GM21360 (cell line): ENCODE results near the gene PCGF3.
"Not testable (repeated sequence)": the region's sequence is repeated elsewhere in the genome, so short reads cannot be mapped to it uniquely, and the experiment has no call there.

Source experiments
- ATAC-seq: cut with Tn5 transposase; IDR thresholded peaks from one replicate; pipeline ENCODE4 v1.9.1; 2021; ENCODE audit warnings: mild to moderate bottlenecking, moderate library complexity; ENCODE audit not compliant: unreplicated experiment

PCGF3 gene

DNA sequence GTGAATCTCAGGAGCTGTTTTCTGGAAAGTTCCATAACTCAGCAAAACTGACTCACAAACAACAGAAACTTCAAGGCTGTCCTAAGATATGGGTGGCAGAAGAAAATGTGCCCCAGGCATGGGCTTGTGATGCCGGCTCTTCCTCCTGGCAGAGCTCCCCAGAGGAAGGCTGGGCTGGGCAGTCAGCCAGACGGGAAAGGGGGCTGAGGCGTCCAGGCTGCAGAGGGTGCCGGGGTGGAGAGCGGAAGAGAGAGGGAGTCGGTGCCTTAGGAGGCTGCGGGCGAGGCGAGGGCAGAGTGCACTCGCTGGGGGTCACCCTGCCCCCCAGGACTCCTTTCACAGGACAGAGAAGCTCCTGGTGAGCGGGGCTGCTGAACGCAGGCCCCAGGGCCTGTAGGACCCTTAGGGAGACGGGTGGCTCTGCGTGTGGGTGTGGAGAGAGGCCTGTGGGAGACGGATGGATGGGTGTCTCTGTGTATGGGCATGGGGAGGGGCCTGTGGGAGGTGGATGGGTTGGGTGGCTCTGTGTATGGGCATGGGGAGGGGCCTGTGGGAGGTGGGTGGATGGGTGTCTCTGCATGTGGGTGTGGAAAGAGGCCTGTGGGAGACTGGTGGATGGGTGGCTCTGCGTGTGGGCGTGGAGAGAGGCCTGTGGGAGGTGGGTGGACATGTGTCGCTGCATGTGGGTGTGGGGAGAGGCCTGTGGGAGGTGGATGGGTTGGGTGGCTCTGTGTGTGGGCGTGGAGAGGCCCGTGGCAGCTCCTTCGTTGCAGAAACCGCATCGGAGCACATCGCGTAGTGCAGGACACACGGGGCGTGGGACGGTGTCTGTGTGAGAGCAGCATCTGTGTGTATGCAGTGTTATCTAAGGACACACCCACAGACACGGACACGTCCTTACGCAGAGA, 15.9 kb downstream of the PCGF3 start:
- no peak for ATAC-seq

DNA sequence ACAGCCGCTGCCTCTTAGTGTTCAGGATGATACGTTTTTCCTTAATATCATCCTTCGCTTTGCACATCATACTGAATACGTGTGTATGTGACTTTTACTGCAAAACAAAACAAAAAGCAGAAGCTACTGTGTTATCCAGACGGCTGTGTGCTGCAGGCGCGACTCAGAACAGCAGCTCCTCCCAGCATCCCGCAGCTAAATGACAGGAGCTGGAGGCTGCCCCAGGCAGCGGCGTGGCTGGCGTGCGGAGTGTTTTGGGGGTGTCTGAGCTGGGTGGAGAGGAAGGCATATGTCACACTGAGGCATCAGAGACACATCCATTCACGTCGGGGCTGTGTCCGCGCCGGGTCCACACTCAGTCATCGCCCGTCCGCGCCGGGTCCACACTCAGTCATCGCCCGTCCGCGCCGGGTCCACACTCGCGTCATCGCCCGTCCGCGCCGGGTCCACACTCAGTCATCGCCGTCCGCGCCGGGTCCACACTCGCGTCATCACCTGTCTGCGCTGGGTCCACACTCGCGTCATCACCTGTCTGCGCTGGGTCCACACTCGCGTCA, 16.6 kb downstream of the PCGF3 start:
- ATAC-seq: no peak

- no peak for ATAC-seq
These were observed 17.3 kb downstream of the PCGF3 start for GRCh38 chr4:722851-723360.

GRCh38 chr4:723751-724530, 18.3 kb downstream of the PCGF3 start:
- no peak for ATAC-seq

GRCh38 chr4:725391-726234, 20.0 kb downstream of the PCGF3 start:
- no peak for ATAC-seq

DNA sequence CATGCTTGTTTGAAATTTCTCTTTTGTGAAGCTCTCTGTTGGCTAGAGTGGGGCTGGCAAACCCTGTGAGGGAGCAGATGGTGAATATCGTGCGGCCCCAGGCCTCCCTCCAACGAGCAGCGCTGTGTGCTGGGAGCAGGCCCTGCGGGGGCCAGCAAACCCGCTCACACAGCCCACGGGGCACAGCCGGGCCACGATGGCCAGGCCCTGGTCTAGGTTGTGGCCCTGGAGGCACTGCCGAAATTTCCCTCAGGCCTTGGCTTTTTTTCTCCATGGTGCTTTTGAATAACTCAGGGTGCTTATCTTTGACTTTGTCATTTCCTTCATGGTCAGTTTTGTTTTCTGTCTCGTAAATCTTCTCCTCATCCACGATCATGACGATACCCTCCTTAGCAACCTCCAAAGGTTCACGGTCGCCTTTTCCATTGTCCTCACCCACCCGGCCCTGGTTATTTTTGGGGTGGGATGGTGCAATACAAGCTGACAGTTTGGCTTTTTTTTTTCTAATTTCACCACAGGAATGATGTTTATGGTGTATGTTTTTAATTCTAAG, 20.7 kb downstream of the PCGF3 start:
- ATAC-seq: no peak

DNA sequence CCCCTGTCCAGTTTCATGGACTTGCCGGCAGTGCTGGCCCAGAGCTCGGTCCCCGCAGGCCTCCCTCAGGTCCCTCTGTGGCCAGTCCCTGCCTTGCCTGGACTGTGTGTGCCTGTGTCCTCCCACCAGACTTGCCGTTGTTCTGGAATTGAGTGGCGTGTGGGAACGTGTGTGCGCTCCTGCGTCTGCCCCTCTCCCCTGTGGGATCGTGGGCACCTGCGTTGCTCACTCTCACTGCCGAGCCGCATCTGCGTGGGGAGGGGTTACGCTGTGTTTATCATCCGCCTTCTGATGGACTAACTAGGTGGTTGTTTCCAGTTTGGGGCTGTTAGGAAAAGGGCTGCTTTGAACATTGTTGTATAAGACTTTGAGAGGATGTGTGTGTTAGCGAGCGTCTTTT, 21.2 kb downstream of the PCGF3 start:
- ATAC-seq: no peak

DNA sequence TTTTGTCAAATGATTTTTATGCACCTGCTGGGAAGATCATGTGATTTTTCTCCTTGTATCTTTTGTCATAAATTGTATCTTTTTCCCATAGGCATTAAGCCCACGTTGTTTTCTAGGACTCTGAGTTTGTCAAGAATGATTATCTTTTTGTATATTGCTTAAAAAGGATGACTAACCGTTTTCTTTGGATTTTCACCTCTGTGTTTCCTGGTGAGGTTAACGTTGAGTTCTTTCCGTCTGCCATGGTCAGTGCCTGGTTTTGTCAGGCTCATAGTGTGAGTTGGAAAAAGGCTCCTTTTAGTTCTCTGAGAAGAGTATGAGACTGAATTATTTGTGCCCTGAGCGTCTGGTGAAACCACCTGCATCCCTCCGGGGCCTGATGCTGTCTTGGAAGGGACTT, 21.9 kb downstream of the PCGF3 start:
- no peak for ATAC-seq

DNA sequence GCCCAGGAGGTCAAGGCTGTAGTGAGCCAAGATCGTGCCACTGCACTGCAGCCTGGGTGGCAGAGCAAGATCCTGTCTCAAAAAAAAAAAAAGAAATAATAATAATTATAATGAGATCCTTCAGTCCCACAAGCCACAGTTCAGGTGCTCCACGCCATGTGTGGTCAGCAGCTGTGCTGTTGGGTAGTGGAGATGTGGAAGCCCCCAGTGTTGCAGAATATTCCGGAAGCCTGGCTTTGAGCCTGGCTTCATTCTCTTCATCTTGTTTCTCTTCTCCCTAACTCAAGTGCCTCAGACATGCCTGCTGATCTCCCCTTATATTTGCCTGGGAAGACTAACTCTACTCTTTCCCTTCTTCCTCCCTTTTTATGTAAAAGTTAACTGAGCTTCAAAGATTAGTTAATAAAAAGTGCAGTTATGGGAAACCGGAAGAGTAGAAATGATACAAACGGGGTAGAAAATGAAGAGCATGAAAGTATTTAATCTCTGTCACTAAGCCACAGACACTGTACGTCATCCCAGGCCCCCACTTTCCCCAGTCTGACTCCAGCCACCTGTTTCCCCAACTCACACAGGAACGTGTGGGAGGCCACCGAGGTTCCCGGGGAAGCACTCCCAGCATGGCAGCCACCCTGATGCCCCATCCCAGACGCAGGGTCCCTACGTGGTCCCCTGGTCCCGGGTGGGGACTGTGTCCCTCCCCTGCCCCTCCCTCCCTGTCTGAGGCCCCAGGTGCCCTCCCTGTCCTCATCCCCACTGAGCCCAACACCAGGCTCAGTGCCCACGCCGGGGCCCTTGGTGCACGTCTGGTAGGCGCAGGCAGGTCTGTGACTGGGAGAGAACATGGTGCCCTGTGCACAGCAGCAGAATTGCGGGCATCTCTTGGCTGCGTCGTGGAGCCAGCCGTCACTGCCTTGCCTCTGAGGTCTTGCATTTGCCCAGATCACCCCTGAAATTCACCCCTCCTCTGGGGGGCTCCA, 24.0 kb downstream of the PCGF3 start:
- no peak for ATAC-seq

DNA sequence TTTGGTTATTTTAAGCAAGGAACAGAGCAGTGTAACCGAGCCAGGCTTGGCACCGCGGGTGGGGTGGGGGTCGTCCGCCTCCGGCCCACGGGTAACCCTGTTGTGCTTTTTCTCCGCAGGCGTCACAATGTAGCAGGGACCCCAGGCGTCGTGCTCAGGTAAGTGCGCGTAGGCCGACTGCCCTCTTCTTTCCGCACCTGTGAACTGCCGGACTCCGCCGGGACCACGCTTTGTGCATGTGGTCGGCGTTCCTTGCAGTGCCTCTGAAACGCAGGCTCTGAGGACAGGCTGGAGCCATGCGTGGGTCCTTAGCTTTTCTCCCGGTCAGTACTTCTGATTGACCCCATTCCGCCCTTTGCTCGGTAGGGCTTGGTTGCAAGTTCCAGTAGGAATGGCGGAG, 24.9 kb downstream of the PCGF3 start:
- ATAC-seq: no peak

GRCh38 chr4:730946-731904, 25.6 kb downstream of the PCGF3 start:
- ATAC-seq: not testable (repeated sequence)

DNA sequence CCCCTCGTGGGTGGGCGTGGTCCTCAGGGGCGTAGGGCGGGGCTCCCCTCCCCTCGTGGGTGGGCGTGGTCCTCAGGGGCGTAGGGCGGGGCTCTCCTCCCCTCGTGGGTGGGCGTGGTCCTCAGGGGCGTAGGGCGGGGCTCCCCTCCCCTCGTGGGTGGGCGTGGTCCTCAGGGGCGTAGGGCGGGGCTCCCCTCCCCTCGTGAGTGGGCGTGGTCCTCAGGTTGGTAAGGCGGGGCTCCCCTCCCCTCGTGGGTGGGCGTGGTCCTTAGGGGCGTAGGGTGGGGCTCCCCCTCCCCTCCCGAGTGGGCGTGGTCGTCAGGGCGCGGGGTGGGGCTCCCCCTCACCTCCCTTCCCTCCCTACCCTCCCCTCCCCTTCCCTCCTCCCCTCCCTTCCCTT, 26.3 kb downstream of the PCGF3 start:
- not testable (repeated sequence) for ATAC-seq

DNA sequence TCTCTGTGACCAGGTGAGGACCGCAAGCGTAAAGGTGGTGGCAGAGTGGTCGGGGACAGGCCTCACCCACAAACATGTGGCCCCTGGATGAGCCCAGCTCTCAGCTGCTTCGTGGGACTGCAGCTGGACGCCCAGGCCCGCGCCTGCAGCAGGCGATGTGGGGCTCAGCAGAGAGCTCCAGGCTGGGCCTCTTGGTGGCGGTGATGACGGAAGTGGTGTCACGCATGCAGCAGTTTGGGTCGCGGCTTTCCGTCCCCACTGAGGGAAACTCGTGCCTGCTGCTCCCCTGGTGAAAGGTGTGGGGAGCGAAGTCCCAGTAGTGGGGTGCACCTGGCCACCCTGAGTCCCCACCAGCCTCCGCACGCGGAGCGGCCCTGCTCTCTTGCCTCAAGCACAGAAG, 26.9 kb downstream of the PCGF3 start:
- ATAC-seq: no peak

- no peak for ATAC-seq
These were observed 27.4 kb downstream of the PCGF3 start for GRCh38 chr4:732911-733630.

DNA sequence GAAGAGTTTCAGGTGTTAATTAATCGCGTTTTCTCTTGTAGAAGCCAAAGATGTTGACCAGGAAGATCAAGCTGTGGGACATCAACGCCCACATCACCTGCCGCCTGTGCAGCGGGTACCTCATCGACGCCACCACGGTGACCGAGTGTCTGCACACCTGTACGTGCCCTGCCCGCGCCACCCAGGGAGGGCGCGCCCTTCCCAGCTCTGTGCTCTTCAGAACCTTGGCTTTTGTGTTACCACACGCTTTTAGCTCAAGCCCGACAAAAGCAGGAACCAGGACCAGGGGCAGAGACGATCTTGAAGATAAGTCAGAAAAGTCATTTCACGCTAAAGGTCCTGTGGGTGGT, 28.0 kb downstream of the PCGF3 start:
- no peak for ATAC-seq

- ATAC-seq: no peak
These were observed 28.4 kb downstream of the PCGF3 start for GRCh38 chr4:734075-734474.

- no peak for ATAC-seq
These were observed 29.3 kb downstream of the PCGF3 start for GRCh38 chr4:734951-735350.
